ENCODE data around the gene BTBD10.

BTBD10 gene

GRCh38 chr11:13339195-13340153, 123.5 kb downstream of the BTBD10 start:
- DNase-seq (ENCODE audit: low read depth in 2 of 2), result no peak

GRCh38 chr11:13338427-13339069, 124.5 kb downstream of the BTBD10 start:
- DNase-seq (ENCODE audit: low read depth in 2 of 2), result no peak

DNA sequence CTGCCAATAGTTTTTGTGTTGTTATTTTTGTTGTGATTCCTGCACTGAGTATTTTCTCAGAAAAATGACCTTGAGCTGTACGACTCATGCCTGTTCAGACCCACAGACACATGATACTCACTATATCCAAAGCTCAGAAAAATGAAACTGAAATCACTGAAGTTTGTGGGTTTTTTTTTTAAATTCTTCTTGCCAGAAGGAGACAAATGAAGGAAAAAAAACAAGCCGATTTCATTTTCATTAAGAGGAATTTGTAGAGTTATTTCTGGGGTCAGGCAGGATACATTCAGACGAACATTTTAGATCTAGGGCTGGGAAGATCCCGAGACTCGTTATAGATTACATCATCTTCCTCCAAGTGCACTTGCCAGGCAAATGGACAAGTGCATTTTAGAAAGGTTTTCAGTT, 125.0 kb downstream of the BTBD10 start:
- no peak for DNase-seq (ENCODE audit: low read depth in 2 of 2)

Data from activated CD8-positive, alpha-beta memory T cell treated with anti-CD3 and anti-CD28 coated beads for 4 hours (primary cell).